ENCODE data around the gene CD6. TPM values are rescaled to one million over a fixed set of nuclear protein-coding genes. Genes with fewer than 3 reads are reported as not detected.

The CD6 gene
- total and polyA plus RNA-seq, 2 donors from 2014 or later: 0.24 to 6.7 TPM

DNA sequence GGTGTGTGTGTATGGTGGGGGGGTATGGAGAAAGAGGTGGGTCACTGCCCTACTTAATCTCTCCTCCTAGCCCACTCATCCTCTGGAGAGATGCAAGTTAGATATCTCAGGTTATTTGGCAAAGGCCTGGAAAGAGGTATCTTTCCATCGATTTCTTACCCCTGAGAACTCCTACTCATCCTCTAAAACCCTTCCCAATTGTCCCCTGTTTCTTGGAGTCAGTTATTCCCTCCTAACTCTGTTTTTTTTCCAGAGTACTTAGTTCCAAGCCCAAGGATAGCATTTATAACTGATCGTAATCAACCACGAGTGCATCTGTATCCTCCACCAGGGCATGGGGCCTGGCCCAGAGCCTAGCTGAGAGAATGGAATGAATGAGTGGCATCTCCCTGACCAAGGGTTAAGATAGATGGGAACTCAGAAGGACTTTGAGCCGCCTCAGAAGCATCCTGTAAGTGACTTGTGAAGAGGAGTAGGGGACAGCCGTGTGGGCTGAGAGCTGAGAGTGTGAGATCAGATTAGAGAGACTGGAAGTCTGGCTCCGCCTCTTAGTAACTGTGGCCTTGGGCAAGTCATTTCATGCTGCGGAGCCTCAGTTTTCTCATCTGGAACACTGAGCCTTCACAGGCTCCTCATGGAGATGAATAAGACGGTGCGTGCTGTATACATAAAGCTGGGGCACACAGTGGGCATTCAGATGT, 16.2 kb downstream of the CD6 start:
- H3K9ac ChIP-seq (ENCODE audit: low read length in 3 of 3): no peak overlapping the region
- no peaks in the 10 kb centered on the region for H3K36me3 ChIP-seq (ENCODE audit: control insufficient read depth in 2 of 3, insufficient read depth in 3 of 3, low read length in 3 of 3)
- no peaks in the 10 kb centered on the region for H3K4me1 ChIP-seq (ENCODE audit: control insufficient read depth in 2 of 3, insufficient read depth in 2 of 3, low read depth in 1 of 3, low read length in 3 of 3)
- H3K9me3 ChIP-seq (ENCODE audit: control insufficient read depth in 2 of 3, insufficient read depth in 1 of 3, low read length in 3 of 3): no peaks in the 10 kb centered on the region
- intact Hi-C loops (cut with DNase I): no loop called here
- TF ChIP-seq, protein P1, sequence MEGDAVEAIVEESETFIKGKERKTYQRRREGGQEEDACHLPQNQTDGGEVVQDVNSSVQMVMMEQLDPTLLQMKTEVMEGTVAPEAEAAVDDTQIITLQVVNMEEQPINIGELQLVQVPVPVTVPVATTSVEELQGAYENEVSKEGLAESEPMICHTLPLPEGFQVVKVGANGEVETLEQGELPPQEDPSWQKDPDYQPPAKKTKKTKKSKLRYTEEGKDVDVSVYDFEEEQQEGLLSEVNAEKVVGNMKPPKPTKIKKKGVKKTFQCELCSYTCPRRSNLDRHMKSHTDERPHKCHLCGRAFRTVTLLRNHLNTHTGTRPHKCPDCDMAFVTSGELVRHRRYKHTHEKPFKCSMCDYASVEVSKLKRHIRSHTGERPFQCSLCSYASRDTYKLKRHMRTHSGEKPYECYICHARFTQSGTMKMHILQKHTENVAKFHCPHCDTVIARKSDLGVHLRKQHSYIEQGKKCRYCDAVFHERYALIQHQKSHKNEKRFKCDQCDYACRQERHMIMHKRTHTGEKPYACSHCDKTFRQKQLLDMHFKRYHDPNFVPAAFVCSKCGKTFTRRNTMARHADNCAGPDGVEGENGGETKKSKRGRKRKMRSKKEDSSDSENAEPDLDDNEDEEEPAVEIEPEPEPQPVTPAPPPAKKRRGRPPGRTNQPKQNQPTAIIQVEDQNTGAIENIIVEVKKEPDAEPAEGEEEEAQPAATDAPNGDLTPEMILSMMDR (IDR thresholded peaks at IDR 0.05; ENCODE audit: borderline replicate concordance, extremely low read depth, insufficient read depth): no peak
- H3K4me3 ChIP-seq (ENCODE audit: low read length in 3 of 3): no peak overlapping the region
- DNase-seq: no peak
- no peaks in the 10 kb centered on the region for H3K27me3 ChIP-seq (ENCODE audit: control insufficient read depth, insufficient read depth, low read length)
- no peak overlapping the region for H3K27ac ChIP-seq (ENCODE audit: low read depth in 2 of 2, low read length in 2 of 2)
- no peak for FAIRE-seq

DNA sequence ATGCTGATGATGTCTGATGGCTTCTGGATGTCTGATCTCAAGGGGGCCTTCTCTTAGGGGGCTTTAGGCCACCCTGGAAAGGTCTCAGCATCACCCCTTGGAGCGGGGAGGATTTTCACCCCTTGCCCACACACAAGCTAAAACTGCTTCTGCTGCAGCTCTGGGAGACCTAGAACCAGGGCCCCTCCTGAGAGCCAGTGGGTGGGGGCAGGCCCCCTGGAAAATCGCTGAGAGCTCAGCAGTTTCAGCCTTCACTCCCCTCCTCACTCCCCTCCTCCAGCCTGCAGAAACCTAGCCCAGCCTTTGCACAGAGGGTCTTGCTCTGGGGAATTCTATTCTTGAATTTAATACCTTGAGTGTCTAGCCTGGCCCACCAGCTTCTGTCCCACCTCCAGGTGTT, 17.2 kb downstream of the CD6 start:
- Histone ChIP-seq H3K27ac (ENCODE audit: low read depth in 2 of 2, low read length in 2 of 2) (no peak overlapping the region), H3K36me3 (ENCODE audit: control insufficient read depth in 2 of 3, insufficient read depth in 3 of 3, low read length in 3 of 3) (no peaks in the 10 kb centered on the region), H3K9ac (ENCODE audit: low read length in 3 of 3) (no peak overlapping the region), H3K27me3 (ENCODE audit: control insufficient read depth, insufficient read depth, low read length) (no peaks in the 10 kb centered on the region), H3K9me3 (ENCODE audit: control insufficient read depth in 2 of 3, insufficient read depth in 1 of 3, low read length in 3 of 3) (no peaks in the 10 kb centered on the region), H3K4me3 (ENCODE audit: low read length in 3 of 3) (no peak overlapping the region), H3K4me1 (ENCODE audit: control insufficient read depth in 2 of 3, insufficient read depth in 2 of 3, low read depth in 1 of 3, low read length in 3 of 3) (no peaks in the 10 kb centered on the region)
- TF ChIP-seq, protein P1 (IDR thresholded peaks at IDR 0.05; ENCODE audit: borderline replicate concordance, extremely low read depth, insufficient read depth): no peak
- FAIRE-seq (no peak), DNase-seq (no peak)
- intact Hi-C loops (cut with DNase I): no loop called here

DNA sequence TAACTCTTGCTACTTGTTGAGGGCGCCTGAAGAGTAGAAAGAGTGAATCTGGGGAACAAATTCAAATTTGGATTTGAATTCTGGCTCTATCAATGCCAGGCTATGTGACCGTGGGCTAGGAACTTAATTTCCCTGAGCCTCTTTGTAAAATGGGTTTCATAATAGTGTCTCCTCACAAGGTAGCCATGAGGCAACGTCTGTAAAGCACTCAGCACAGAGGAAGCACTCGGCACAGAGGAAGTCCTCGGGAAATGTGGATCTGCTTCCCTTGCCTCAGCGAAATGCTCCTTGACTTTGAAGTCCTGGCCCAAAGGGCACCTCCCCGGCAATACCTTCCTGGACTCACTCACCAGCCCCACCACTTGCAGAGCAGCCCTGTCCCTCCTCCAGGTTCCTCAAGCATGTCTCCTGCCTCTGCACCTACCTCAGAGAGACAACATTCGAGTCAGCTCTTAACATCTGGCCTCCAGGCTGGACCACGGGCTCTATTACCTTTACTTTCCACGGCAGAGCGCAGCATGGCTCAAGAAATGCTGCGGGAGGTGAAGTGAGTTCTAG, 17.7 kb downstream of the CD6 start:
- Histone ChIP-seq H3K27ac (ENCODE audit: low read depth in 2 of 2, low read length in 2 of 2) (no peak overlapping the region), H3K9ac (ENCODE audit: low read length in 3 of 3) (no peak overlapping the region), H3K4me1 (ENCODE audit: control insufficient read depth in 2 of 3, insufficient read depth in 2 of 3, low read depth in 1 of 3, low read length in 3 of 3) (no peaks in the 10 kb centered on the region), H3K36me3 (ENCODE audit: control insufficient read depth in 2 of 3, insufficient read depth in 3 of 3, low read length in 3 of 3) (no peaks in the 10 kb centered on the region), H3K9me3 (ENCODE audit: control insufficient read depth in 2 of 3, insufficient read depth in 1 of 3, low read length in 3 of 3) (no peaks in the 10 kb centered on the region), H3K27me3 (ENCODE audit: control insufficient read depth, insufficient read depth, low read length) (no peaks in the 10 kb centered on the region), H3K4me3 (ENCODE audit: low read length in 3 of 3) (no peak overlapping the region)
- intact Hi-C loops (cut with DNase I): no loop called here
- FAIRE-seq (no peak), DNase-seq (peak in 1 of 5 donors; percentile 25)
- TF ChIP-seq, protein P1 (IDR thresholded peaks at IDR 0.05; ENCODE audit: borderline replicate concordance, extremely low read depth, insufficient read depth): no peak
